K562 (cell line): ENCODE data around the gene MFSD8.

Experiments
- AFF4 ChIP-seq: sonication (generic); formaldehyde crosslinking; IDR thresholded peaks from 2 replicates; pipeline ENCODE4 v1.8.0; 2023; ENCODE audit warnings: mild to moderate bottlenecking, missing genetic modification reagents
- DDX20 ChIP-seq: fragments of 450-650 bp; IDR thresholded peaks from 2 replicates; pipeline ENCODE4 v1.6.1; 2016; ENCODE audit warnings: missing genetic modification characterization, low read depth, mild to moderate bottlenecking, missing compliant biosample characterization, moderate library complexity
- E2F8 ChIP-seq: fragments of 450-650 bp; IDR thresholded peaks from 2 replicates; pipeline ENCODE4 v1.7.1; 2018; ENCODE audit warnings: mild to moderate bottlenecking, low read depth; ENCODE audit not compliant: partially characterized antibody
- MAFF ChIP-seq: IDR thresholded peaks from 2 replicates; pipeline ENCODE4 v1.6.1; 2012; ENCODE audit warnings: low read length, improper control_type of control experiment
- MLX ChIP-seq, 2 experiments: fragments of 450-650 bp in 1 of 2; sonication (generic) in 1 of 2; formaldehyde crosslinking; conservative IDR thresholded peaks; 2 replicates each; pipeline versions ENCODE4 v1.4.0 to v1.8.1; 2020 to 2022; ENCODE audit warnings: mild to moderate bottlenecking in 1 of 2, missing genetic modification reagents in 1 of 2
- NBN ChIP-seq: fragments of 450-650 bp; IDR thresholded peaks from 2 replicates; pipeline ENCODE4 v1.6.1; 2016; ENCODE audit warnings: low read depth, mild to moderate bottlenecking
- RNF2 ChIP-seq: sonication (generic); IDR thresholded peaks from 2 replicates; pipeline ENCODE4 v1.6.1; 2016
- ZFX ChIP-seq: sonication (generic); formaldehyde crosslinking; IDR thresholded peaks from 2 replicates; pipeline ENCODE4 v1.8.0; 2022; ENCODE audit warnings: mild to moderate bottlenecking, missing genetic modification reagents, moderate library complexity
- ZKSCAN1 ChIP-seq: fragments of 150-350 bp; IDR thresholded peaks from 2 replicates; pipeline ENCODE4 v1.6.1; 2016; ENCODE audit warnings: low read depth, low read length
- ZNF408 ChIP-seq: fragments of 250-450 bp; sonication (Bioruptor Pico); IDR thresholded peaks from 2 replicates; pipeline ENCODE4 v1.4.0; 2020; ENCODE audit warnings: low read depth, mild to moderate bottlenecking, moderate library complexity

- TF ChIP-seq MLX (CRISPR knock-in tag; conservative IDR thresholded peaks at IDR 0.05) (no peak), AFF4 (CRISPR knock-in tag) (no peak), RNF2 (no peak), NBN (no peak), ZNF408 (CRISPR knock-in tag) (no peak), ZFX (CRISPR knock-in tag) (no peak), ZKSCAN1 (no peak), E2F8 (no peak), MAFF (no peak), DDX20 (no peak)
These were observed 47.8 kb downstream of the MFSD8 start for GRCh38 chr4:127917151-127917550.
